Endodermal cell (in vitro differentiated cells): ENCODE measurements around the gene CRYGN. TPM values are rescaled to one million over a fixed set of nuclear protein-coding genes. Genes with fewer than 3 reads are reported as not detected.

ENCODE experiments used
- DNase-seq: peaks from one replicate; pipeline ENCODE4 v3.0.0-alpha.2; 2017
- H3K27ac ChIP-seq: 2 replicates; pipeline ENCODE4 v1.5.1; 2013; ENCODE audit warnings: mild to moderate bottlenecking, low read depth, low read length, moderate library complexity
- H3K27me3 ChIP-seq: 2 replicates; pipeline ENCODE4 v1.6.1; 2013; ENCODE audit warnings: mild to moderate bottlenecking, low read length, moderate library complexity; ENCODE audit not compliant: insufficient read depth, control insufficient read depth, poor library complexity, severe bottlenecking
- H3K36me3 ChIP-seq: 2 replicates; pipeline ENCODE4 v1.7.0; 2013; ENCODE audit warnings: mild to moderate bottlenecking, low read length, moderate library complexity; ENCODE audit not compliant: control insufficient read depth, insufficient read depth
- H3K4me1 ChIP-seq: one replicate; pipeline ENCODE4 v1.7.0; 2013; ENCODE audit warnings: low read length; ENCODE audit not compliant: control insufficient read depth, insufficient read depth
- H3K4me3 ChIP-seq: 2 replicates; pipeline ENCODE4 v1.5.1; 2013; ENCODE audit warnings: mild to moderate bottlenecking, low read length, moderate library complexity
- H3K9ac ChIP-seq: 2 replicates; pipeline ENCODE4 v1.6.1; 2013; ENCODE audit warnings: mild to moderate bottlenecking, low read length, moderate library complexity; ENCODE audit not compliant: poor library complexity, severe bottlenecking; ENCODE audit errors: extremely low read depth
- H3K9me3 ChIP-seq: 2 replicates; pipeline ENCODE4 v1.6.1; 2013; ENCODE audit warnings: mild to moderate bottlenecking, low read length, moderate library complexity; ENCODE audit not compliant: control insufficient read depth
- H3K27ac Mint-ChIP-seq: 2 replicates; pipeline ENCODE4 v1.8.0; 2020; ENCODE audit warnings: mixed read lengths
- H3K27me3 Mint-ChIP-seq: 2 replicates; pipeline ENCODE4 v1.8.0; 2021; ENCODE audit warnings: mild to moderate bottlenecking, mixed read lengths; ENCODE audit not compliant: insufficient read depth
- H3K36me3 Mint-ChIP-seq: 2 replicates; pipeline ENCODE4 v1.8.0; 2020; ENCODE audit warnings: low read depth, mixed read lengths
- H3K4me1 Mint-ChIP-seq: 2 replicates; pipeline ENCODE4 v1.8.0; 2020; ENCODE audit warnings: mixed read lengths
- H3K4me3 Mint-ChIP-seq: 2 replicates; pipeline ENCODE4 v1.8.0; 2020; ENCODE audit warnings: mild to moderate bottlenecking, moderate library complexity, mixed read lengths
- H3K9me3 Mint-ChIP-seq: 2 replicates; pipeline ENCODE4 v1.8.0; 2020; ENCODE audit warnings: mild to moderate bottlenecking, mixed read lengths
- CTCF ChIP-seq: fragments of 200-600 bp; sonication (generic); conservative IDR thresholded peaks from 2 replicates; pipeline ENCODE4 v1.5.0; 2021; ENCODE audit warnings: antibody characterized with exemption, mild to moderate bottlenecking
- WGBS, 2 experiments: methylation state at CpG; one replicate each; pipeline versions ENCODE4 v1.1.5 to v1.1.7; 2013; ENCODE audit warnings: missing lambda C conversion rate in 2 of 2, mixed read lengths in 1 of 2; ENCODE audit not compliant: insufficient coverage in 1 of 2, insufficient read length in 1 of 2; 5-methylcytosine and 5-hydroxymethylcytosine counted together
- total RNA-seq, 2 donors: library from RNA; stranded (reverse); fragmentation: NEBNext Ultra II Directional in 1 of 2; extraction: Animal tissue kit (Norgen Biotek cat#: 25700) in 1 of 2; gene quantifications; 2 replicates in 1 of 2; 3 replicates in 1 of 2; pipeline ENCODE4 v1.2.1, GENCODE V29; 2021

The CRYGN gene
- total RNA-seq, 2 donors from 2014 or later = 2.3 to 4.4 TPM

- H3K27ac Mint-ChIP-seq = no peak overlapping the region
- H3K4me3 Mint-ChIP-seq = no peak overlapping the region
- 80% methylated on average over 1 of the region's 1 CpG; no CpG with 5 or more reads in 1 of the 2 experiments for WGBS, 2 experiments
These were observed 43.7 kb upstream of the CRYGN start for GRCh38 chr7:151483711-151483983.

GRCh38 chr7:151482883-151483710 lies 43.2 kb upstream of the CRYGN start:
- Histone ChIP-seq H3K9me3 (no peaks in the 10 kb centered on the region), H3K9ac (no peak overlapping the region), H3K4me1 (peaks cover 10% of the 10 kb centered on the region), H3K36me3 (peaks cover 89% of the 10 kb centered on the region), H3K27me3 (no peaks in the 10 kb centered on the region), H3K27ac (no peak overlapping the region), H3K4me3 (no peak overlapping the region)
- no peak overlapping the region for H3K4me3 Mint-ChIP-seq
- no peaks in the 10 kb centered on the region for H3K27me3 Mint-ChIP-seq
- 92 to 97% methylated on average over 5 to 8 of the region's 8 CpGs for WGBS, 2 experiments
- no peak for TF ChIP-seq CTCF
- H3K9me3 Mint-ChIP-seq = no peaks in the 10 kb centered on the region
- no peak for DNase-seq
- H3K36me3 Mint-ChIP-seq = peaks cover 56% of the 10 kb centered on the region
- H3K27ac Mint-ChIP-seq = no peak overlapping the region
- H3K4me1 Mint-ChIP-seq = peaks cover 4% of the 10 kb centered on the region

More at GRCh38 chr7:151483711-151483983, 43.7 kb upstream of the CRYGN start:
- H3K4me3 ChIP-seq = no peak overlapping the region
- Mint-ChIP-seq H3K4me1 (peaks cover 4% of the 10 kb centered on the region), H3K9me3 (no peaks in the 10 kb centered on the region), H3K27me3 (no peaks in the 10 kb centered on the region), H3K36me3 (peaks cover 61% of the 10 kb centered on the region)
- no peak overlapping the region for H3K27ac ChIP-seq
- peaks cover 93% of the 10 kb centered on the region for H3K36me3 ChIP-seq
- H3K9me3 ChIP-seq = no peaks in the 10 kb centered on the region
- H3K9ac ChIP-seq = no peak overlapping the region
- H3K27me3 ChIP-seq = no peaks in the 10 kb centered on the region
- DNase-seq = no peak
- no peak for TF ChIP-seq CTCF
- peaks cover 10% of the 10 kb centered on the region for H3K4me1 ChIP-seq

GRCh38 chr7:151481650-151482505 lies 41.9 kb upstream of the CRYGN start:
- peak overlapping the region; percentile 27 for H3K27ac ChIP-seq
- H3K4me3 Mint-ChIP-seq = no peak overlapping the region

More at GRCh38 chr7:151481650-151482505, 41.9 kb upstream of the CRYGN start:
- H3K36me3 Mint-ChIP-seq = peaks cover 60% of the 10 kb centered on the region
- TF ChIP-seq CTCF = no peak
- Histone ChIP-seq H3K4me1 (peaks cover 10% of the 10 kb centered on the region), H3K36me3 (peaks cover 89% of the 10 kb centered on the region), H3K9ac (no peak overlapping the region), H3K27me3 (no peaks in the 10 kb centered on the region), H3K4me3 (no peak overlapping the region), H3K9me3 (no peaks in the 10 kb centered on the region)
- peaks cover 4% of the 10 kb centered on the region for H3K4me1 Mint-ChIP-seq
- no peak overlapping the region for H3K27ac Mint-ChIP-seq
- no peak for DNase-seq
- WGBS, 2 experiments = 90 to 100% methylated on average over 2 to 4 of the region's 4 CpGs
- H3K27me3 Mint-ChIP-seq = no peaks in the 10 kb centered on the region
- H3K9me3 Mint-ChIP-seq = no peaks in the 10 kb centered on the region
